Fibroblast of upper back skin (primary cell): ENCODE results near the gene NR1D2.
A peak's percentile ranks its signal among the peaks of the same experiment; 100 is the strongest.
"Not testable (repeated sequence)": the region's sequence is repeated elsewhere in the genome, so short reads cannot be mapped to it uniquely, and the experiment has no call there.

ENCODE experiments used
- DNase-seq: peaks from one replicate; pipeline ENCODE4 v3.0.0-alpha.2; 2013

NR1D2 gene

DNA sequence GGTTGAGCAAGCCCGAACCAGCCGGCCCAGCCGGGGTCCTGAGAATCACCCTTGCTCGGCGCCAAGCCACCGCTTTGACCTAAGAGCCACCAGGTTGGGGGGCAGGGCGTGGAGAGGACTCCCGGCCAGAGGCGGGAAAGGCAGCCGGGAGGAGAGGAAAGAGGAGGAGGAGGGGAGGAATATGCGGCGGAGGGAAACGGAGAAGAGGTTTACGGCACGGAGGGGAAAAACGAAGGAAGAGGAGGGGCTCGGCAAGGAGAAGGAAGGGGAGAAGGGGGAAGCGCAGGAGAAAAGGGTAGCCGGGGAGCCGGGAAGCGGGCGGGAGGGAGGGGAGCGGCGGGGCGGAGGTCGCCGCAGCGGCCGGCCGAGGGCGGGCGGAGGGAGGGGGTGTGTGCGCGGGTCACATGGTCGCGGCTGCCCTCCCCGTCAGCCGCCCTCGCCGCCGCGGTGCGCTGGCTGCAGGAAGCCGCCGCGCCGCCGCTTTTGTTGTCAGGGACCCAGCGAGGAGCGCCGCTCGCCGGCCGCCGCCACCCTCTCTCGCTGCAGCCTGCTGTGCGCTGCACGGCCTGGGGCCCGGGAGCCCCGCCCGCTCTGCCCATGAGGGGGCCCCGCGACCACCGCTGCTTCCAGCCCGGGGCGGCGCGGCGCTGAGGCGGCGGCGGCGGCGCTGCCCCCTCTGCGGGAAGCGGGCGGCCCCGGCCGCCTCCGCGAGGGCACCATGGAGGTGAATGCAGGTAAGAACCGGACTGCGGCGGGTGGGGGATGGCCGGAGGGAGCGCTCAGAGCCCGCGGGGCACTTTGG, at the start of gene NR1D2:
TSS of gene NR1D2 (plus strand) at position 426 of the 802 bp plus-strand sequence. CDS start at position 719, 293 bp downstream.
- peak; percentile 82 for DNase-seq

DNA sequence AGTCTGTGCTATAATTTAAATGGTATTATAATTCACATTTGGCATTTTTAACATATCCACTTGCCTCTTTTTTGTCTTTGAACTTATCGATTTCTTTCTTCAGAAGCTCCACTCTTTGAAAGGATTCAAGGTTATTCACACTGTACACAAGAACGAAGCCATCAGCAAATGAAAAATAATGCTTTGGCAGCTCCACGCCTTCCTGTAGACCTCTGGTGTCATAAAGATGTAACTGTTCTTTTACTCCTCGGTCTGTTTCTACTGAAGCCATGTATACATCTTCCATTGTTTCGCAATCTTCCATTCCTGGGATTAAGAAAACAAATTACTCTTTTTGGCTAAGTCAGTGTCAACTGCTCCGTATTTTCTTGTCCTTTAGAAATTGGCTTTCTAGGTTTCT, 44.3 kb upstream of the NR1D2 start:
- peak; percentile 52 for DNase-seq

DNA sequence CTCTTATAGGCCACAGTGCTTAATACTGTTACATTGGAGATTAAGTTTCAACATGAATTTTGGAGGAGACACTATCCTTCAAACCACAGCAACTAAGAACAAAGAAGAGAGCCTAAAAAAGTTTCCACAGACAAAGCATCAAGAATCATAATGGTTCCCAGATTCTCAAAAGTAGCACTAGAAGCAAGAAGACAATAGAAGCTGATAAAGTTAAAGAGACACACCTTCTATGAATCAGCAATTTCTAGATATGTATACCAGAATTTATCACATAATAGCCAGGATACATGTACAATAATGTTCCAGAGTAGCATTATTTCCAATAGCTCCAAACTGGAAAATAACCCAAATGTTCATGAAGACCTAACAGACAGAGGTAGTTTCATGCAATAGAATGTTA, 40.5 kb upstream of the NR1D2 start:
- DNase-seq = no peak

DNA sequence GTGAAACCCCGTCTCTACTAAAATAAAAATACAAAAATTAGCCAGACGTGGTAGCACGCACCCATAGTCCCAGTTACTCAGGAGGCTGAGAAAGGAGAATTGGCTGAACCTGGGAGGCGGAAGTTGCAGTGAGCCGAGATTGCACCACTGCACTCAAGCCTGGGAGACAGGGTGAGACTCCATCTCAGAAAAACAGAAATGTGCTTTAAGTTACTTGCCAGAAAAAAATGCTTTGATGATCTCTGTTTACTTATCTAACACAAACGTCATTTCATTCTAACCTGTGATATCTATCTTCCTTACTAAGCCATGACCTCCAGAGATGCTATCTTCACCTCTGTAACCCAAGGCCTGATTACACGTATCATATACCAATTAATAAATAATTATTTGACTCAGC, 35.7 kb upstream of the NR1D2 start:
- no peak for DNase-seq

DNA sequence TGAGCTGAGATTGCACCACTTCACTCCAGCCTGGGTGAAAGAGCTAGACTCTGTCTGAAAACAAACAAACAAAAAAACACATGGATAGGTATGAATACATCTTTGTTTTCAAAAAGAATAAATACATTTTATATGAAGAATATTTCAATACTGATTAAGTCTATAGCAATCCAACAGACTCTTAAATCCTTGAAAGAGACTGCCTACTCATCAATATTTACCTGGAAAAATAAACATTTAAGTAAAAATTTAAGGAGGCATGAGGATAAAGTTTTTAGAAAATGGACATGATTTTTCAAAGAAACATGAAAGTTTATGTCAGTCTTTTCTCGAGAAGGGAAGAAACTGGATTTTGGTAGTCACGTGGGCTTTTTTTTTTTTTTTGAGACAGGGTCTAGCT, 33.7 kb upstream of the NR1D2 start:
- no peak for DNase-seq

- not testable (repeated sequence) for DNase-seq
These were observed 32.8 kb upstream of the NR1D2 start for GRCh38 chr3:23912335-23912734.

GRCh38 chr3:23913182-23913581, 31.9 kb upstream of the NR1D2 start:
- no peak for DNase-seq

DNA sequence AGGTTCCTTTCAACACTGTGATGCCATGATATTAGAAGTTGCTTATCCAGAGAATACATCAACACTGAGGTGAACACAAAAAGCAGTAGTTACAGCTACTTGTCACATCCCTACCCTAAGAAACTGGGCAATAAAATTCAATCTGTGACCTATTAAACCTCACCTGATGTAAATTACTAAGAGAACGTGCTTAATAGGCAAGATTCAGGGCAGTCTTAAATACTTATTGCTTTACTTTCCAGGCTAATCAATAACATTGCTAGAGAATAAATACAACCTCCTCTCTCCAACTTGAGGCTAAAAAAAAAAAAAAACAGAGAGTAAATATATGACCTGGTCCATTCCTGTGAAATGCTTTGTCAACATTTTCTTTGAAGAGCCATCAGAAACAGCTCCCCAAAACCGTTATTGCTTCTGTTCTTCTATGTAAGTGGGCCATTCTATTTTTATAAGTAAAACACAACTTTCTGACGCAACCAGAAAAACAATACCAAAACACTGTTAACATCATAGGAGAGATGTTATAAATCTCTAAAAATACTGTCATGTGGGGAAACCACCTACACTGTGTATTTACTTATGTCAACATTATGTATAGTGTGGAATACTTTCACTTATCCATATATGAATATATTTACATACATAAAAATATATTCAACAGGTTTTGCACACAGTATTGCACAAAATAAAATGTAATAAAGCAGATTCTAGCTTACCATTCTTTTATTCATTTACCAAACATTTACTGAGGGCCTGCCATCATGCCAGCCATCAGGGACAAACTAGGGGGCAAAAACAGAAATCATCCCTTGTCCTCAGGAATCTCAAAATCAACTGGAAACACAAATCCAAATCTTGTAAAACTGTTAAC, 31.0 kb upstream of the NR1D2 start:
- no peak for DNase-seq

GRCh38 chr3:23915537-23916108, 29.5 kb upstream of the NR1D2 start:
- peak; percentile 49 for DNase-seq

DNA sequence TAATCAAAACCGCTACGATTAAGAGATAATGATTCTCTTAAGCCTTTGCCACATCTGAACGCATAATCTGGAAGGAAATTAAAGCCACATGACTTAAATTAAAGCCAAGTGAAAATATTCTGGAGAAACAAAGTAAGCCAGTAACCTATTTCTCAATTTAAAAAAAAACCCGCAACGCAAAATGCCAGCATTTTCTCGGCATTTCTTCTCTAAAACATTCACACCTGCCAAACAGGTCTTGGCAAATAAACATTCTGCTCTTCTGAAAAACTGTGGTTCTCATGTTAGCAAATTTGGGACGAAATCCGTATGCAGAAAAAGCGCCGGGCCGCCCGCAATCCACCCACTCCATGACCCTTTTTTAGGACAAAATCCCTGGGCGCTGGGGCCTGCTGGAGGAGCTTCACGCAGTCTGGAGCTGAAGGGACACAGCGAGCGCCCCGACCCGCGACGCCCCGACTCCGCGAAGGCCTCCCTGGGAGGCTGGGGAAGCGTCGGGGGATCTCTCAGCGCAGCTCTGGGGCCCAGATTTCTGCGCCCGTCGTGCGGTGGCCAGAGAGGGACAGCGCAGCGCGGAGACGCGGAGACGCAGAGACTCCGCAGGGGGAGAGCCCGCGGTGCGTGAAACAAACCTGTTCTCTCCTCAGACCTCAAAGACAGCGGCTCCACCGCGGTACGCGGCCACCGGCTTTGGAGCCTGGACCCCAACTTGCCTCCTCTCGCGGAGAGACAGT, 28.8 kb upstream of the NR1D2 start:
- DNase-seq = no peak

- DNase-seq = peak; percentile 98
These were observed 28.0 kb upstream of the NR1D2 start, which contains the start of the genes NKIRAS1 and RPL15 for GRCh38 chr3:23916886-23917678. NKIRAS1 (minus strand) TSS chr3:23916990; CDS start chr3:23910904, 6,086 bp downstream. RPL15 (plus strand) TSS chr3:23917132; CDS start chr3:23917860, 728 bp downstream.

DNA sequence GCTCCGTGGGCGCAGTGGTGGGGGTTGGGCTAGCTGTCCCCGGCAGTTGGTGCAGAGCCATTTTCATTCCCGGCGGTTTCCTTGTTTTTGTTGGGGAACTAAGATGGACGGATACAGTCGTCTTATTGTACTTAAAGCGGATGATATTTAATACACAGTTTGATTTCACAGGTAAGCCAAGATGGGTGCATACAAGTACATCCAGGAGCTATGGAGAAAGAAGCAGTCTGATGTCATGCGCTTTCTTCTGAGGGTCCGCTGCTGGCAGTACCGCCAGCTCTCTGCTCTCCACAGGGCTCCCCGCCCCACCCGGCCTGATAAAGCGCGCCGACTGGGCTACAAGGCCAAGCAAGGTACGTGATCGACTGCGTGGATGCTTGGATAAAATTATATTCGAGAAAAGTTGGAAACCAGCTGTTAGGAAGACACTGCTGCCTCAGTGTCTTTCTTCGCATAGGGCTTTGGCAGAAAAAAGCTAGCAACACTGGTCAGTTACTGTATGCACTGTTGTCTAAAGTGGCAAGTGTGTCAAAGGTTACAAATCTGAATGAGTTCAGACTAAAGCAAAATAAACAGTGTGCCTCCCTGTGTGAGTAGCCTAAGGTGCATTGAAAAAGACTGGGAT, 27.3 kb upstream of the NR1D2 start:
- DNase-seq = peak; percentile 54

GRCh38 chr3:23918331-23918730, 26.8 kb upstream of the NR1D2 start:
- not testable (repeated sequence) for DNase-seq

DNA sequence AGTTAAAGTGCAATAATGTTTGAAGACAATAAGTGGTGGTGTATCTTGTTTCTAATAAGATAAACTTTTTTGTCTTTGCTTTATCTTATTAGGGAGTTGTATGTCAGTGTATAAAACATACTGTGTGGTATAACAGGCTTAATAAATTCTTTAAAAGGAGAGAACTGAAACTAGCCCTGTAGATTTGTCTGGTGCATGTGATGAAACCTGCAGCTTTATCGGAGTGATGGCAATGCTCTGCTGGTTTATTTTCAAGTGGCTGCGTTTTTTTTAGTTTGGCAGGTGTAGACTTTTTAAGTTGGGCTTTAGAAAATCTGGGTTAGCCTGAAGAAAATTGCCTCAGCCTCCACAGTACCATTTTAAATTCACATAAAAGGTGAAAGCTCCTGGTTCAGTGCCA, 25.5 kb upstream of the NR1D2 start:
- DNase-seq = no peak

GRCh38 chr3:23920151-23920655, 24.9 kb upstream of the NR1D2 start:
- no peak for DNase-seq

DNA sequence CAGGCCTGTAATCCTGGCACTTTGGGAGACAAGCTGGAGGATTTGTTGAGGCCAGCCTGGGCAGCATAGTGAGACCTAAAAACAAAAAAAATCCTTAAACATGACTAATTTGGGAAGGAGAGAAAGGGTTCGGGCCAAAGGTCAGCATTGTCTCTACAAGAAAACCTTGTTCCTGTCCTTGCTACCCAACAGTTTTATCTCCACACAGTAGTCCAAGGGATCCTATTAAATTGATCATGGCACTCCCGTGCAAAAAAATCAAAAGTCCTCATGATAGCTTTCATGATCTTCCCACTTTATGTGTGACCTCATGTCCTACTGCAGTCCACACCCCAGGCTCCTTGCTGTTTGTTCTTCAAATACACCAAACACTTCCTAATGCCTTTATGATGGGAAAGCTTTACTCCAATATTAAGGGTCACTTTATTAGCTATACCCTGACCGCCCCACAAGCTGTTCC, 24.0 kb upstream of the NR1D2 start:
- DNase-seq = no peak

- DNase-seq = peak; percentile 63
These were observed 21.3 kb upstream of the NR1D2 start for GRCh38 chr3:23923786-23924185.

DNA sequence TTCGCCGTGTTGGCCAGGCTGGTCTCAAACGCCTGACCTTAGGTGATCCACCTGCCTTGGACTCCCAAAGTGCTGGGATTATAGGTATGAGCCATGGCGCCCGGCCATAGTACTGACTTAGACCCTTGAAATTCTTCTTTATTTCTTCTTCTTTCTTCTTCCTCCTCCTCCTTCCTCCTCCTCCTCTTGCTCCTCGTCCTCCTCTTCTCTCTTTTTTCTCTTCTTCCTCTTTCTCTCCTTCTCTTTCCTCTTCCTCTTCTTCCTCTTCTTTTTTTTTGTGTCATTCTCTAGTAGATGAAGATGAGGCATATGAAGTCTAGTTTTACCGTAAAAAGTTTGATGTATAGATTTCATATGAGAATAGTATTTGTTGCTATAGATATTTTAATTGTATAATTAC, 18.8 kb upstream of the NR1D2 start:
- DNase-seq = no peak

DNA sequence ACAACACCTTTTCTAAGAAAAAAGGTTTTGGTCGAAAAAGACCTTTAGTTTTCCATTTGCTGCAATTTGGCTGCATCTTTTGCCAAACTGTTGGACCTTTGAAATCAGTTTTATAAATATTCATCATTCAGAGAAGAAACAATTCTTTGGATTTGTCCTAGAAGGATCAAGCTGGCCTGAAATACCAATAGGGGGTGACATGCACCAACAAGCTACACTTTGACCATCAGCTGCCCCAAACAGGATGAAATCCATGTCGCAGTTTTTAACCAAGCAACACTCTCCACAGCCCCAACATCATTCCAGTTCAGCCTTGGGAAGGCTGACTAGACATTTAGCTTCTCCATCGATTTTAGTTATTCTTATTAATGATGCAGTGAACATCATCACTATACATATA, 18.4 kb upstream of the NR1D2 start:
- no peak for DNase-seq

DNA sequence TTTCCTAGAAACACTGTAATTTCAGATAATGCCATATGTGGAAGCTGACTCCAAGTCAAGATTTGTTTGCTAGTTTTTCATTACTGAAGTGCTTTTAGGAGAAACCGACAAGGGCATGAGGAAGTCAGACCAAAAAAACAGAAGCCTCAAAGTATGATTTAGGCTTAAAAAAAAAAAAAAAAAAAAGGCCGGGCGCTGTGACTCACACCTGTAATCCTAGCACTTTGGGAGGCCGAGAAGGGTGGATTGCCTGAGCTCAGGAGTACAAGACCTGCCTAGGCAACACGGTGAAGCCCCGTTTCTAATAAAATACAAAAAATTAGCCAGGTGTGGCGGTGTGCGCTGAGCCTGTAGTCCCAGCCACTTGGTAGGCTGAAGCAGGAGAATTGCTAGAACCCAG, 16.6 kb upstream of the NR1D2 start:
- no peak for DNase-seq

- no peak for DNase-seq
These were observed 13.5 kb upstream of the NR1D2 start for GRCh38 chr3:23931597-23931996.
